ENCODE results near the gene GSX2. TPM values are rescaled to one million over a fixed set of nuclear protein-coding genes. Genes with fewer than 3 reads are reported as not detected.

GSX2 gene
- total RNA-seq, 2 donors from 2014 or later = not detected

GRCh38 chr4:54102531-54103106, 2.7 kb downstream of the GSX2 start:
- Histone ChIP-seq H3K27ac (no peak overlapping the region), H3K27me3 (peaks cover 0 to 35% of the 10 kb centered on the region in 2 donors), H3K4me3 (no peak overlapping the region), H3K4me1 (peaks cover 29% of the 10 kb centered on the region), H3K36me3 (replicated peaks in 1 of 2; ENCODE audit: insufficient read depth in 1 of 2, low read depth in 2 of 2) (no peaks in the 10 kb centered on the region), H3K9me3 (no peaks in the 10 kb centered on the region)
- WGBS, 2 donors = 23 to 33% methylated on average over 6 of the region's 6 CpGs
- intact Hi-C loops (cut with DNase I) = no loop called here
- no peak for TF ChIP-seq POLR2A (IDR thresholded peaks at IDR 0.05)
- TF ChIP-seq CTCF (IDR thresholded peaks at IDR 0.05) = no peak
- no peak for ATAC-seq
- no peak for DNase-seq

- WGBS, 2 donors = 11 to 12% methylated on average over 8 of the region's 8 CpGs
- Histone ChIP-seq H3K27ac (no peak overlapping the region), H3K36me3 (replicated peaks in 1 of 2; ENCODE audit: insufficient read depth in 1 of 2, low read depth in 2 of 2) (no peaks in the 10 kb centered on the region), H3K27me3 (peaks cover 0 to 37% of the 10 kb centered on the region in 2 donors), H3K4me3 (no peak overlapping the region), H3K9me3 (no peaks in the 10 kb centered on the region), H3K4me1 (peaks cover 29% of the 10 kb centered on the region)
- no peak for DNase-seq
- intact Hi-C loops (cut with DNase I) = no loop called here
- no peak for ATAC-seq
- TF ChIP-seq POLR2A (IDR thresholded peaks at IDR 0.05) (no peak), CTCF (IDR thresholded peaks at IDR 0.05) (no peak)
Measured at GRCh38 chr4:54103190-54103574, 3.2 kb downstream of the GSX2 start.

- Histone ChIP-seq H3K36me3 (replicated peaks in 1 of 2; ENCODE audit: insufficient read depth in 1 of 2, low read depth in 2 of 2) (no peaks in the 10 kb centered on the region), H3K9me3 (no peaks in the 10 kb centered on the region), H3K4me1 (peaks cover 25% of the 10 kb centered on the region), H3K4me3 (no peak overlapping the region), H3K27me3 (peaks cover 0 to 34% of the 10 kb centered on the region in 2 donors), H3K27ac (no peak overlapping the region)
- ATAC-seq = no peak
- no peak for DNase-seq
- WGBS, 2 donors = 68 to 96% methylated on average over 1 of the region's 1 CpG
- intact Hi-C loops (cut with DNase I) = no loop called here
- TF ChIP-seq POLR2A (IDR thresholded peaks at IDR 0.05) = no peak
- TF ChIP-seq CTCF (IDR thresholded peaks at IDR 0.05) = no peak
Measured at GRCh38 chr4:54104907-54105306, 4.9 kb downstream of the GSX2 start.

GRCh38 chr4:54107951-54108748, 8.2 kb downstream of the GSX2 start:
- H3K9me3 ChIP-seq = no peaks in the 10 kb centered on the region
- intact Hi-C loops (cut with DNase I) = no loop called here
- TF ChIP-seq POLR2A (IDR thresholded peaks at IDR 0.05) (no peak), CTCF (IDR thresholded peaks at IDR 0.05) (no peak)
- H3K36me3 ChIP-seq (replicated peaks in 1 of 2; ENCODE audit: insufficient read depth in 1 of 2, low read depth in 2 of 2) = no peaks in the 10 kb centered on the region
- no peak overlapping the region for H3K4me3 ChIP-seq
- 18 to 24% methylated on average over 22 of the region's 22 CpGs for WGBS, 2 donors
- H3K27ac ChIP-seq = no peak overlapping the region
- H3K4me1 ChIP-seq = peaks cover 8% of the 10 kb centered on the region
- ATAC-seq = no peak
- no peak for DNase-seq
- peaks cover 0 to 13% of the 10 kb centered on the region in 2 donors for H3K27me3 ChIP-seq

All from body of pancreas (tissue), 4 donors.